OCI-LY7 (cell line): ENCODE data around the gene DCLK1. TPM values are rescaled to one million over a fixed set of nuclear protein-coding genes. Genes with fewer than 3 reads are reported as not detected.
A peak's percentile ranks its signal among the peaks of the same experiment; 100 is the strongest.

Experiments used
- BruUV-seq: library from RNA; stranded (reverse); fragments of 400-500 nt; replicated peaks from 2 replicates; lab custom pipeline; 2021; lab: Mats Ljungman, UMichigan
- CTCF ChIA-PET: fragments of 300-600 bp; sonication (Branson Sonifier 250); formaldehyde crosslinking; loops from one replicate; lab custom pipeline; 2022; ENCODE audit warnings: antibody characterized with exemption; ENCODE audit not compliant: unreplicated experiment; lab: Charles Lee
- POLR2A ChIA-PET: fragments of 300-600 bp; sonication (Branson Sonifier 250); formaldehyde crosslinking; loops from one replicate; lab custom pipeline; 2022; ENCODE audit warnings: antibody characterized with exemption; lab: Charles Lee
- DNase-seq: peaks from one replicate; pipeline ENCODE4 v3.0.0-alpha.2; 2015; ENCODE audit warnings: low spot score
- H2AFZ ChIP-seq: fragments of 200-600 bp; sonication (generic), shearing (Covaris generic); 2 replicates; pipeline ENCODE4 v1.6.1; 2014; ENCODE audit warnings: mild to moderate bottlenecking, antibody characterized with exemption, low read length, moderate library complexity
- H3K27ac ChIP-seq: fragments of 200-600 bp; sonication (generic); 2 replicates; pipeline ENCODE4 v1.5.1; 2014; ENCODE audit warnings: mixed run types, low read depth, mild to moderate bottlenecking, moderate library complexity, low read length, inconsistent platforms; ENCODE audit not compliant: poor library complexity, severe bottlenecking
- H3K36me3 ChIP-seq: fragments of 200-600 bp; sonication (generic); 2 replicates; pipeline ENCODE4 v1.6.1; 2014; ENCODE audit warnings: mild to moderate bottlenecking, antibody characterized with exemption, low read length, moderate library complexity, mixed read lengths; ENCODE audit not compliant: insufficient read depth
- H3K4me1 ChIP-seq: fragments of 200-600 bp; sonication (generic); 2 replicates; pipeline ENCODE4 v1.5.1; 2014; ENCODE audit warnings: mild to moderate bottlenecking, low read length; ENCODE audit not compliant: insufficient read depth, poor library complexity, severe bottlenecking
- H3K4me2 ChIP-seq: fragments of 200-600 bp; sonication (generic); 2 replicates; pipeline ENCODE4 v1.6.1; 2014; ENCODE audit warnings: mild to moderate bottlenecking, low read length
- H3K4me3 ChIP-seq: fragments of 200-600 bp; sonication (generic); 2 replicates; pipeline ENCODE4 v1.5.1; 2014; ENCODE audit warnings: mild to moderate bottlenecking, low read depth, low read length; ENCODE audit not compliant: poor library complexity, severe bottlenecking
- H3K79me2 ChIP-seq: fragments of 200-600 bp; sonication (generic); 2 replicates; pipeline ENCODE4 v1.6.1; 2016; ENCODE audit warnings: low read depth, mild to moderate bottlenecking, low read length, moderate library complexity, mixed read lengths; ENCODE audit not compliant: insufficient read depth
- H3K9me2 ChIP-seq: fragments of 200-600 bp; sonication (generic); 2 replicates; pipeline ENCODE4 v1.6.1; 2016; ENCODE audit warnings: mild to moderate bottlenecking, low read length, mixed read lengths; ENCODE audit not compliant: insufficient read depth
- H3K9me3 ChIP-seq: fragments of 200-600 bp; sonication (generic); 2 replicates; pipeline ENCODE4 v1.6.1; 2014; ENCODE audit warnings: mild to moderate bottlenecking, mixed run types, low read length, mixed read lengths
- H4K20me1 ChIP-seq: fragments of 200-600 bp; sonication (generic); 2 replicates; pipeline ENCODE4 v1.6.1; 2014; ENCODE audit warnings: mild to moderate bottlenecking, antibody characterized with exemption, low read length, moderate library complexity, mixed read lengths; ENCODE audit not compliant: insufficient read depth
- EZH2phosphoT487 ChIP-seq: fragments of 200-600 bp; sonication (generic); IDR thresholded peaks from 2 replicates; pipeline ENCODE4 v1.6.1; 2018; ENCODE audit warnings: low read depth, borderline replicate concordance, mild to moderate bottlenecking, mixed run types, antibody characterized with exemption, low read length, moderate library complexity, mixed read lengths
- intact Hi-C: fragments of 100-400 bp; cut with micrococcal nuclease; formaldehyde crosslinking; loops from one replicate; pipeline ENCODE4 v1.10.0; 2022; ENCODE audit not compliant: unreplicated experiment
- total RNA-seq, 2 experiments: library from RNA; depleted of rRNA in 1 of 2; stranded (reverse); fragments of >200 nt in 1 of 2; shearing (Covaris generic) in 1 of 2; gene quantifications; 2 replicates each; pipeline ENCODE4 v1.2.3, GENCODE V29; 2014 to 2022
- TF ChIP-seq, protein P1 (sequence below): fragments of 200-600 bp; sonication (generic); conservative IDR thresholded peaks from 2 replicates; pipeline ENCODE4 v1.5.1; 2014; ENCODE audit warnings: mild to moderate bottlenecking, antibody characterized with exemption, low read length, moderate library complexity, mixed read lengths

The DCLK1 gene
- total RNA-seq, 2 experiments from 2014 or later, result not detected

DNA sequence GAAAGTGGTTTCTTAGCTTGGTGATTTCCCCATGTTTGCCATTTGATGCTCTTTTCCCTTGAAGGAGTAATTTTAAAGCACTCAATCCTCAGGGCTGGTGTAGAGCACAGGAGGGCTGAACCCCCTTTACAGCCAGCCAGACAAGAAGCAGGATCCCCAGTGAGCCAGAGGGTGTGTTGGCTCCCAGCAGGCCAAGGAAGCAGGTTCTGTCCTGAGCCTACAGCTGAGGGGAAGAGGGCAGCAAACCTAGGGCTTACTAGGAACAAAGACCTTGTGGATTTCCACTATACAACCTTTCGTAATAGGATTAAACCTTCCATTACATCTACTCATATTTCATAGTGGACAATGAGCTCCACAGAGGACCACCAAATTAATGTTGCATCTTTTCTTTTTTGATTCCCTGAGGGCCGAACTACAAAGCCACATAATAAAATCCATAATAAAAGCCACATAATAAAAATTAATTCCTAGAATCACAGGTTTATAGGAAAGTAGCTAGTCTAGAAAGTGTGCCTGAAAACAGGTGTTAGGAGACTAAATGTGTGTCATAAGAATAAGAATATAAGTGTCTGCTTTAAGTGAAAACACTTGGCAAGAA is 300.2 kb downstream of the DCLK1 start:
- DNase-seq, result no peak
- Histone ChIP-seq H3K79me2 (no peaks in the 10 kb centered on the region), H3K36me3 (no peaks in the 10 kb centered on the region), H4K20me1 (no peaks in the 10 kb centered on the region), H2AFZ (no peak overlapping the region), H3K4me2 (no peak overlapping the region), H3K9me3 (no peaks in the 10 kb centered on the region), H3K4me1 (no peaks in the 10 kb centered on the region), H3K4me3 (no peak overlapping the region), H3K27ac (no peak overlapping the region), H3K9me2 (no peaks in the 10 kb centered on the region)
- ChIA-PET CTCF (no interaction called here), POLR2A (no interaction called here)
- TF ChIP-seq, protein P1, sequence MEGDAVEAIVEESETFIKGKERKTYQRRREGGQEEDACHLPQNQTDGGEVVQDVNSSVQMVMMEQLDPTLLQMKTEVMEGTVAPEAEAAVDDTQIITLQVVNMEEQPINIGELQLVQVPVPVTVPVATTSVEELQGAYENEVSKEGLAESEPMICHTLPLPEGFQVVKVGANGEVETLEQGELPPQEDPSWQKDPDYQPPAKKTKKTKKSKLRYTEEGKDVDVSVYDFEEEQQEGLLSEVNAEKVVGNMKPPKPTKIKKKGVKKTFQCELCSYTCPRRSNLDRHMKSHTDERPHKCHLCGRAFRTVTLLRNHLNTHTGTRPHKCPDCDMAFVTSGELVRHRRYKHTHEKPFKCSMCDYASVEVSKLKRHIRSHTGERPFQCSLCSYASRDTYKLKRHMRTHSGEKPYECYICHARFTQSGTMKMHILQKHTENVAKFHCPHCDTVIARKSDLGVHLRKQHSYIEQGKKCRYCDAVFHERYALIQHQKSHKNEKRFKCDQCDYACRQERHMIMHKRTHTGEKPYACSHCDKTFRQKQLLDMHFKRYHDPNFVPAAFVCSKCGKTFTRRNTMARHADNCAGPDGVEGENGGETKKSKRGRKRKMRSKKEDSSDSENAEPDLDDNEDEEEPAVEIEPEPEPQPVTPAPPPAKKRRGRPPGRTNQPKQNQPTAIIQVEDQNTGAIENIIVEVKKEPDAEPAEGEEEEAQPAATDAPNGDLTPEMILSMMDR, result no peak
- no peak for TF ChIP-seq EZH2phosphoT487
- BruUV-seq, result no TSS peak
- intact Hi-C loops, result no loop called here

DNA sequence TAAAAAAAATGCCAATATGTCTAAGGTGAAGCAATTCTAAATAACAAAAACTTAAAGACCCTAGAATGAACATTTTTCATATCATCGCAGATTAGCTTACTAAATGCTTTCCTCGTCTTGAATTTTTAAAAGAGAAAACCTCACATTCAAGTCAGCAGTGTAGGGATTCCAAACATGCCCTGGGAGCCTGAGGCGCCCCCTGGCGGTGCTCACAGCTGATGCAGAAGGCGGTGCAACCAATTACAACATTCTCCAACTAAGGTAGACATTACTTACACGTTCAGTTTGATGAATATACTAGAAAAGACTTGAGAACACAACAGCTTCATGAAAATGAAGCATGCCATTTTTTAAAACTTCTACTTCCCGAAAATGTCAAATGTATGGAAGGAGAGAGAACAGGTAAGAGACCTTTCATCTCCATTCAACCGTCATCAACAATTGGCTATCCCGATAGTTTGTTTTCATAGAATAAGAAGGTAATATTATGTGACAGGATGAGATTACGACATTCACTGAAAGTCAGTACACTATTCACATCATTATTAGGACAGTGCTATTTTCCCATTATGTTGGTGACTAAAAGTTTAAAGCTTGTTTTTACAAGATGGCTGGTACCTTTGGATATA is 304.4 kb downstream of the DCLK1 start:
- ChIA-PET CTCF (no interaction called here), POLR2A (no interaction called here)
- Histone ChIP-seq H3K9me2 (no peaks in the 10 kb centered on the region), H3K4me1 (no peaks in the 10 kb centered on the region), H2AFZ (no peak overlapping the region), H4K20me1 (no peaks in the 10 kb centered on the region), H3K4me3 (no peak overlapping the region), H3K9me3 (no peaks in the 10 kb centered on the region), H3K79me2 (no peaks in the 10 kb centered on the region), H3K27ac (no peak overlapping the region), H3K4me2 (no peak overlapping the region), H3K36me3 (no peaks in the 10 kb centered on the region)
- no peak for TF ChIP-seq EZH2phosphoT487
- TF ChIP-seq, protein P1, result peak; percentile 72
- DNase-seq, result peak; percentile 8
- BruUV-seq, result no TSS peak
- intact Hi-C loops, result no loop called here

DNA sequence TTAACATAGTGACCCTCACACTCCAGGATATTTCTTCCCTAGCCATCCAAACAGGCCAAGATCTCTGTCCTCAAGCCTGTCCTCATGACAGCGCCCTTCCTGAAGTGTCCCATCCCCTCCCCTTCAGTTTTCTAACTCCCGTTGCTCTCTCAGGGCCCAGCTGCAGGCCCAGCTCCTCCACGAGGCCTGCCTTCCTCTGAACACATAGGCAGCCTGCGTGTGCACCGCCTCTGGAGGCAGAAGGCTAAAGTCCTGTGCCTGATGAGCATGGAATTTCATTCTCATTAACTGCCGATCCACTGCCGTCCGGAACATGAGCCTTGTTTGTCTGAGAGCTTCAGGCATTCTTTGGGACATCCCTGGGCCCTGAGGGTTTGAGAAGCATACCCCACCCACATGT is 306.4 kb downstream of the DCLK1 start:
- H4K20me1 ChIP-seq, result no peaks in the 10 kb centered on the region
- POLR2A ChIA-PET, result no interaction called here
- no peak overlapping the region for H3K27ac ChIP-seq
- no peaks in the 10 kb centered on the region for H3K4me1 ChIP-seq
- no peak for DNase-seq
- H3K79me2 ChIP-seq, result no peaks in the 10 kb centered on the region
- H3K36me3 ChIP-seq, result no peaks in the 10 kb centered on the region
- no peak overlapping the region for H3K4me2 ChIP-seq
- H3K4me3 ChIP-seq, result no peak overlapping the region
- TF ChIP-seq EZH2phosphoT487, result no peak
- TF ChIP-seq, protein P1, result no peak
- no peaks in the 10 kb centered on the region for H3K9me3 ChIP-seq
- intact Hi-C loops, result no loop called here
- BruUV-seq, result no TSS peak
- H3K9me2 ChIP-seq, result no peaks in the 10 kb centered on the region
- CTCF ChIA-PET, result no interaction called here
- H2AFZ ChIP-seq, result no peak overlapping the region
